Stimulated activated CD4-positive, alpha-beta T cell treated with anti-CD3 and anti-CD28 coated beads, Interleukin-15, amount 100 ng/mL, for 48 hours (primary cell): ENCODE data around the gene RBP3.

Experiments used
- DNase-seq, 2 donors: peaks; one replicate each; pipeline ENCODE4 v3.0.0-alpha.2; 2020; ENCODE audit warnings: low read depth in 2 of 2

Gene RBP3

GRCh38 chr10:47401210-47401609 lies 53.0 kb downstream of the RBP3 start:
- DNase-seq = no peak

- DNase-seq = no peak
These were observed 53.9 kb downstream of the RBP3 start for GRCh38 chr10:47401874-47402640.

DNA sequence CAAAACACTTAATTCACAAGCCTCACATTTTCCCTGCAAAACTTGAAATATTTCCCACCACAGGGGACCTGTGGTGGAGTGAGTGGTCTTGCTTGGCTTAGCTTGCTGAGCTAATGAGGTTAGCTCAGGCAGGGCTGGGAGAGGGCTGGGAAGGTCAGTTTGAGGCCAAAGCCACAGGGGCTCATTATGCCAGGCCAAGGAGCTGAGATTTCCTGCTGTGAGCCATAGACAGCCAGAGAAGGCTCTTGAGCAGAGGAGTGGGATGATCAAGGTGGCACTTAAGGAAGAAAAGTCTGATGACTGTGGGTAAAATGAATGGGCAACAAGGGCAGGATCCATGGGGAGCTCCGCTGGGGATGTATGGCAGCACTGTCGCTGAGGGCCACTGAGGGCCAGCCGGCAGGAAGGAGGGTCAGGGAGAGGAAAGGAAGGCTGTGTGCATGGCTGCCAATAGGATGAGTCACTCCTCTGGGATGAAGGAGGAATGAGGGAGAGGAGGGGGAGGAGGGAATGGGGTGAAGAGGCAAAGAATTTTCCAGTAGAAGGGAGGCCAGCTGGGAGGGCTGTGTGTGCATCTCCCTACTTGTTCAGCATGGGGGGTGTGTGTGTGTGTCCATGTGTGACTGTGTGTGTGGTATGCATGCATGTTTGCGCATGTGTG lies 54.6 kb downstream of the RBP3 start:
- DNase-seq = no peak

DNA sequence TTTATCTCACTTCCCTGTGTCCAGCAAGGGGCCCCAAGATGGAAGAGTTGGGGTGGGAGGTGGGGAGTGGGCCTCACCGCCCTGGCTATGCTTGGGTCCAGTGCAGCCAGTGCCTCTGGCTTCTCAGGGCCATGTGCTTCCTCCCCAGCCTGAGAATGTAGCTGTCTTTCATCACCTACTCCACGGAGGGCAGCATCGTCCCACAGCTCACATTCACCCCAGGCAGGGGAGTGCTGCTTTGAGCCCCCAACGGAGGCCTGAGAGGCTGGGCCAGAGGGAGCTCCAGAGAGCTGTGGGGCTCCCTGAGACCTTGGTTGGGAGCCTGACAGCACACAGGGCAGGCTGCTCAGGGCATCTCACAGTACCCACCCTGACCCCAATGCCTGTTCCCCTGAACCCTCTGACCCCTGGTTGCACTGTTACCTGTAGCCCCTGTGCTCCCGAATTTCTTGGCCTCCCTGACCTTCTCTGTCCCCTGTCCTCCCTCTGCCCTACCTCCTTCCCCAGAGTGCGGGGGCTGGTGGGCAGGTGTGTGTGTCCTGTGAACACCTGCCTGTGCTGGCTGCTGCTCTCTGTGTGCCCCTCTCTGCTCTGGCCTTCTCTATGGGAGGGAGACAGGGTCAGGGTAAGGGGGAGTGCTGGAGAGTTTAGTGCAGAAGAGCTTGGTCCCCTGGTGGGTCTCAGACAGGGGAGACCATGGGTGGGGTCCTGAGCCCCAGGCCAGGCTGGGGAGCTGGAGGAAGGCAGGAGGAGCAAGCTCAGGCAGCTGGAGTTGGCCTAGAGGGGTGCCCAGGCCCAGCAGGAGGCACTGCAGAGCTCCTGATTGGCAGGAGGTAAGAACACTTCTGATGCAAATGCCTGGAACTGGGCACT lies 55.5 kb downstream of the RBP3 start:
- DNase-seq = no peak

GRCh38 chr10:47404446-47404845 lies 56.3 kb downstream of the RBP3 start:
- DNase-seq = no peak

GRCh38 chr10:47404937-47405336 lies 56.8 kb downstream of the RBP3 start:
- DNase-seq = no peak

DNA sequence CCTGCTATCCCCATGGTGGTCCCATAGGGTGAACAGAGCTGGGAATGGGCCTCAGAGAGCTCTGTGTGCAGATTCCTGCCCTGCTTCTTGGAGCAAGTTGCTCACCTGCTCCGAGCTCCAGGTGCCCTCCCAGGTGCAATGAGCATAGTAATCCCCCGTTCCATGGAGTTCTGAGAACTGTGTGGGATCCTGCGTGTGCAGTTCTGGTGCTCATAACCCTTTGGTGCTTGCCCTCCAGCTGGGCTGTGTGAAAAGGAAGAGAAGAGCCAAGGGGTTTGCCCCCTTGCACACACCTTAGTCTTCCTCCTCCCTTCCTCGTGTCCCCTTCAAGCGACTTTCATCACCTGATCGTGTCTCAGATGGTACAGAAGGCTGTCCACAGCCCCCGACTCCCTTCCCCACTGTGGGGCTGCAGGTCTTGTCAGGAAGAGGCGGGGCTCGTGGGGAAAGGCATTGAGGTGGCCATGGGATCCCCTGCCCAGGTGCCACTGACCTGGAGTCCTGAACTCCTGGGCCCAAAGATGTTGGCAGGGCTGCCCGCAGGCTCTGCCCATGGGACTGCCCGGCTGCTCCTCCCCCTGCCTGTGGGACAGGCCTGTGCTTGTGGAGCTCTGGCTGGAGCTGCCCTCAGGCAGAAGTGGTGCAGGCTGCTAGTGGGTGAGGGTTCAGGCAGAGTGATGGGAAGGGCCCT lies 57.8 kb downstream of the RBP3 start:
- no peak for DNase-seq

- no peak for DNase-seq
These were observed 58.3 kb downstream of the RBP3 start for GRCh38 chr10:47406548-47406869.

DNA sequence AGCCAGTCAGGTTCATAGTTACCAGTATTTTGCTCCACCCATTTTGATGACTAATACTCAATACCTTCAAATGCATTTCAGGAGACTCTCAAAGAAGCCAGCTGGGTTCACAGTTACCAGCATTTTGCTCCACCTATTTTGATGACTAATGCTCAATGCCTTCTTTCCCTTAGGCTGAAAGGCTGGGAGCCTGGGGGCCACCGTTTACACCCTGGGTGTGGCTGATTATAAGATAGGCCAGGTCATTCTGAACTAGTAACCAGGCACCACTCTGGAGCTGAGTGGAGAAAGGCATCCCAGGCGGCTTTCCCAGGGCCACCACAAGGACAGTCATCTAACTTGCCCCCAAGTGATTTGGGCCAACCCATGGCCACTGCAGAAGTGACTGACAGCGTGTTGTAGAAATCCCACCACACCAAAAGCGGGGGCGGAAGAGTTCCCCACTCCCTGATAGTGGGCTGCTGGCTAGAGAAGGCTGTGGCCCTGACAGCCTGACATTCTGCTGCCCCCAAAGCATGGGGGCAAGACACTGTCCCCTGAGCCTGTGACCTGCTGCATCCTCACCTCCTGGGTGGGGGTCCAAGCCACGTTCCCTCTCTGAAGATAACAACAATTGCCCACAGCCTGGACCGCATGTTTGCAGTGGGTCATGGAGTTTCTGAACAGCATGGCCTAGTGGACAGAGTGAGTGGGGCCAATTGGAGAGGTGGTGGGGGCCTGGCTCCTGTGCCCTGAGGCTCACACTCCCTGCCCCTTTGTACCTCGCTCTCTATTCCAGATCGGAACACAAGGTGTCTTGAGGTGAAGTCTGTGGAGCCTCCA lies 58.9 kb downstream of the RBP3 start:
- DNase-seq = no peak
